IMR-90 (cell line): ENCODE data around the gene STYK1. TPM values are rescaled to one million over a fixed set of nuclear protein-coding genes. Genes with fewer than 3 reads are reported as not detected.

Experiments
- ATAC-seq: fragments of 200-7000 bp; cut with Tn5 transposase; 2 replicates; pipeline ENCODE4 v1.9.1; 2020; ENCODE audit warnings: low read depth, mild to moderate bottlenecking, moderate library complexity
- BruUV-seq: library from RNA; stranded (reverse); fragments of 400-500 nt; replicated peaks from 2 replicates; lab custom pipeline; 2021; lab: Mats Ljungman, UMichigan
- CTCF ChIA-PET: fragments of 300-600 bp; formaldehyde crosslinking; extraction: SDS; loops from one replicate; lab custom pipeline; 2021; ENCODE audit warnings: antibody characterized with exemption; lab: Yijun Ruan, JAX
- POLR2A ChIA-PET: fragments of 300-600 bp; sonication (Branson Sonifier 250); formaldehyde crosslinking; loops from one replicate; lab custom pipeline; 2022; ENCODE audit warnings: antibody characterized with exemption; ENCODE audit not compliant: unreplicated experiment; lab: Charles Lee
- DNase-seq: peaks from one replicate; pipeline ENCODE4 v3.0.0; 2013
- H2AFZ ChIP-seq: replicated peaks from 2 replicates; pipeline ENCODE3; 2013; ENCODE audit warnings: low read length, mild to moderate bottlenecking; ENCODE audit not compliant: poor library complexity
- H2AK5ac ChIP-seq: 2 replicates; pipeline ENCODE4 v1.6.1; 2013; ENCODE audit warnings: low read depth, low read length, inconsistent platforms
- H2AK9ac ChIP-seq: replicated peaks from 2 replicates; pipeline ENCODE3; 2013; ENCODE audit warnings: mild to moderate bottlenecking, low read depth, low read length, moderate library complexity; ENCODE audit not compliant: poor library complexity
- H2BK120ac ChIP-seq: 2 replicates; pipeline ENCODE4 v1.6.1; 2013; ENCODE audit warnings: low read depth, low read length, inconsistent platforms
- H2BK15ac ChIP-seq: 3 replicates; pipeline ENCODE4 v1.6.1; 2013; ENCODE audit warnings: low read depth, low read length, inconsistent platforms
- H2BK20ac ChIP-seq: 2 replicates; pipeline ENCODE4 v1.6.1; 2013; ENCODE audit warnings: low read depth, mild to moderate bottlenecking, inconsistent platforms, low read length, moderate library complexity
- H2BK5ac ChIP-seq: 2 replicates; pipeline ENCODE4 v1.6.1; 2013; ENCODE audit warnings: mild to moderate bottlenecking, low read depth, low read length, inconsistent platforms; ENCODE audit not compliant: poor library complexity, severe bottlenecking
- H3K14ac ChIP-seq: replicated peaks from 2 replicates; pipeline ENCODE4 v1.6.1; 2013; ENCODE audit warnings: low read depth, low read length, inconsistent platforms
- H3K18ac ChIP-seq: 2 replicates; pipeline ENCODE4 v1.6.1; 2013; ENCODE audit warnings: low read depth, low read length, control low read depth
- H3K23ac ChIP-seq: 2 replicates; pipeline ENCODE4 v1.6.1; 2013; ENCODE audit warnings: low read depth, low read length, inconsistent platforms
- H3K27ac ChIP-seq: 2 replicates; pipeline ENCODE4 v1.5.1; 2013; ENCODE audit warnings: mild to moderate bottlenecking, control low read depth, low read length; ENCODE audit not compliant: insufficient read depth
- H3K27me3 ChIP-seq: 2 replicates; pipeline ENCODE4 v1.6.1; 2013; ENCODE audit warnings: low read length; ENCODE audit not compliant: control insufficient read depth, insufficient read depth
- H3K36me3 ChIP-seq: 2 replicates; pipeline ENCODE4 v1.6.1; 2013; ENCODE audit warnings: low read length, mixed read lengths; ENCODE audit not compliant: control insufficient read depth, insufficient read depth
- H3K4ac ChIP-seq: 2 replicates; pipeline ENCODE4 v1.6.1; 2013; ENCODE audit warnings: low read depth, low read length, inconsistent platforms
- H3K4me1 ChIP-seq: 2 replicates; pipeline ENCODE4 v1.6.1; 2013; ENCODE audit warnings: low read length, mixed read lengths; ENCODE audit not compliant: control insufficient read depth, insufficient read depth
- H3K4me2 ChIP-seq: 2 replicates; pipeline ENCODE4 v1.6.1; 2013; ENCODE audit warnings: low read depth, mild to moderate bottlenecking, control low read depth, low read length, moderate library complexity
- H3K4me3 ChIP-seq: 2 replicates; pipeline ENCODE4 v1.5.1; 2013; ENCODE audit warnings: low read depth, mild to moderate bottlenecking, control low read depth, low read length, moderate library complexity; ENCODE audit not compliant: insufficient read depth
- H3K56ac ChIP-seq: 2 replicates; pipeline ENCODE4 v1.6.1; 2013; ENCODE audit warnings: low read length, inconsistent platforms; ENCODE audit not compliant: insufficient read depth; ENCODE audit errors: extremely low read depth
- H3K79me1 ChIP-seq, 2 experiments: 2 replicates each; pipeline ENCODE4 v1.6.1; 2013; ENCODE audit warnings: low read length in 2 of 2, inconsistent platforms in 1 of 2, low read depth in 1 of 2
- H3K9ac ChIP-seq: 2 replicates; pipeline ENCODE4 v1.6.1; 2013; ENCODE audit warnings: low read depth, low read length, control low read depth
- H3K9me1 ChIP-seq: 2 replicates; pipeline ENCODE4 v1.6.1; 2013; ENCODE audit warnings: low read length, inconsistent platforms; ENCODE audit not compliant: insufficient read depth
- H3K9me3 ChIP-seq: 2 replicates; pipeline ENCODE4 v1.6.1; 2013; ENCODE audit warnings: low read length; ENCODE audit not compliant: control insufficient read depth, insufficient read depth
- H4K20me1 ChIP-seq: 2 replicates; pipeline ENCODE4 v1.6.1; 2013; ENCODE audit warnings: low read length, inconsistent platforms; ENCODE audit not compliant: insufficient read depth
- H4K5ac ChIP-seq: 2 replicates; pipeline ENCODE4 v1.6.1; 2013; ENCODE audit warnings: mild to moderate bottlenecking, low read depth, low read length, control low read depth
- H4K8ac ChIP-seq, 2 experiments: 2 replicates each; pipeline ENCODE4 v1.6.1; 2013; ENCODE audit warnings: low read depth in 2 of 2, low read length in 2 of 2, control low read depth in 1 of 2, inconsistent platforms in 1 of 2
- H4K91ac ChIP-seq: 2 replicates; pipeline ENCODE4 v1.6.1; 2013; ENCODE audit warnings: low read depth, low read length, inconsistent platforms; ENCODE audit not compliant: insufficient read depth
- BHLHE40 ChIP-seq: fragments of 150-350 bp; IDR thresholded peaks from 2 replicates; pipeline ENCODE4 v1.6.1; 2016; ENCODE audit warnings: mild to moderate bottlenecking, low read depth, low read length
- CEBPB ChIP-seq: IDR thresholded peaks from 2 replicates; pipeline ENCODE4 v1.6.1; 2012; ENCODE audit warnings: low read depth, low read length, improper control_type of control experiment
- CHD1 ChIP-seq: IDR thresholded peaks from 2 replicates; pipeline ENCODE4 v1.6.1; 2012; ENCODE audit warnings: low read depth, low read length, improper control_type of control experiment
- FOS ChIP-seq: fragments of 150-350 bp; IDR thresholded peaks from 2 replicates; pipeline ENCODE4 v1.6.1; 2016; ENCODE audit warnings: low read depth, low read length
- MAFK ChIP-seq: IDR thresholded peaks from 2 replicates; pipeline ENCODE4 v1.6.1; 2012; ENCODE audit warnings: low read depth, low read length, improper control_type of control experiment
- MAZ ChIP-seq: IDR thresholded peaks from 2 replicates; pipeline ENCODE4 v1.6.1; 2012; ENCODE audit warnings: low read depth, mild to moderate bottlenecking, low read length, improper control_type of control experiment, moderate library complexity, borderline replicate concordance
- MXI1 ChIP-seq: IDR thresholded peaks from 2 replicates; pipeline ENCODE4 v1.6.1; 2012; ENCODE audit warnings: low read depth, mild to moderate bottlenecking, low read length, moderate library complexity, borderline replicate concordance
- NFE2L2 ChIP-seq: fragments of 150-350 bp; IDR thresholded peaks from 2 replicates; pipeline ENCODE4 v1.6.1; 2016; ENCODE audit warnings: low read depth, mild to moderate bottlenecking, low read length
- POLR2A ChIP-seq: IDR thresholded peaks from 2 replicates; pipeline ENCODE4 v1.6.1; 2012; ENCODE audit warnings: mild to moderate bottlenecking, low read depth, low read length
- RAD21 ChIP-seq: IDR thresholded peaks from 2 replicates; pipeline ENCODE4 v1.6.1; 2012; ENCODE audit warnings: low read length, improper control_type of control experiment
- RCOR1 ChIP-seq: IDR thresholded peaks from 2 replicates; pipeline ENCODE4 v1.6.1; 2012; ENCODE audit warnings: mild to moderate bottlenecking, low read length, improper control_type of control experiment; ENCODE audit not compliant: insufficient replicate concordance
- RFX5 ChIP-seq: IDR thresholded peaks from 2 replicates; pipeline ENCODE4 v1.8.0; 2012; ENCODE audit warnings: low read depth, mild to moderate bottlenecking, low read length, moderate library complexity
- SMC3 ChIP-seq: fragments of 150-350 bp; IDR thresholded peaks from 2 replicates; pipeline ENCODE4 v1.6.1; 2016; ENCODE audit warnings: low read depth, mild to moderate bottlenecking, antibody characterized with exemption, low read length, moderate library complexity
- WGBS, 2 experiments: methylation state at CpG; one replicate each; pipeline versions ENCODE4 v1.1.5 to v1.1.7; 2013; ENCODE audit warnings: missing lambda C conversion rate in 2 of 2; ENCODE audit not compliant: insufficient read length in 1 of 2; ENCODE audit errors: extremely low coverage in 2 of 2; 5-methylcytosine and 5-hydroxymethylcytosine counted together
- dilution Hi-C: fragments of 300-500 bp; cut with HindIII; formaldehyde crosslinking; loops from one replicate; pipeline ENCODE4 v1.14.3; 2018; ENCODE audit warnings: low sequenced_read_pairs; ENCODE audit not compliant: unreplicated experiment
- in situ Hi-C: fragments of 300-500 bp; cut with MboI; formaldehyde crosslinking; loops from 3 replicates; pipeline ENCODE4 v1.14.3; 2019; ENCODE audit warnings: low sequenced_read_pairs, inconsistent platforms, mixed read lengths
- intact Hi-C: fragments of 100-400 bp; cut with micrococcal nuclease; formaldehyde crosslinking; loops from 2 replicates; pipeline ENCODE4 v1.10.0; 2022
- polyA plus RNA-seq, 3 experiments: library from polyadenylated mRNA; depleted of rRNA; stranded (reverse); fragments of >200 nt; gene quantifications; 2 replicates each; pipeline ENCODE4 v1.2.3, GENCODE V29; 2012; ENCODE audit warnings: low replicate concordance in 1 of 3
- total RNA-seq: library from RNA; depleted of rRNA; stranded (reverse); fragments of >200 nt; gene quantifications from 2 replicates; pipeline ENCODE4 v1.2.3, GENCODE V29; 2012; rRNA removed

STYK1 gene
- total and polyA plus RNA-seq, 2 of the 4 experiments (the other 2 are of a cell fraction): 0.36 to 0.72 TPM

DNA sequence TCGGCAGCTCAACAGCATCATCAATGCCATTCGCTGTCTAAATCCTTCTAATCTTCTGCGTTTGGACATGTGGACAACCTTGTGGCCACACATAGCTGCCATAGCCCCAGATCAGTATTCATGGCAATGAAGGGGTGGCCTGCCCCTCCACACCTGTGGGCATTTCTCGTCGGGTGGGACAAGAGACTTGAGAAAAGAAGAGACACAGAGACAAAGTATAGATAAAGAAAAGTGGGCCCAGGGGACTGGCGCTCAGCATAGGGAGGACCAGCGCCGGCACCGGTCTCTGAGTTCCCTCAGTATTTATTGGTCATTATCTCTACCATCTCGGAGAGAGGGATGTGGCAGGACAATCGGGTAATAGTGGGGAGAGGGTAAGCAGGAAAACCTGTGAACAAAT is 102.7 kb downstream of the STYK1 start:
- Histone ChIP-seq H2BK20ac (no peak overlapping the region), H4K91ac (no peak overlapping the region), H3K9me1 (no peaks in the 10 kb centered on the region), H2BK5ac (no peak overlapping the region), H4K5ac (no peak overlapping the region), H2AK5ac (no peak overlapping the region), H3K56ac (no peak overlapping the region), H3K36me3 (no peaks in the 10 kb centered on the region), H3K18ac (no peak overlapping the region), H2BK120ac (no peak overlapping the region), H4K20me1 (no peaks in the 10 kb centered on the region), H3K9me3 (no peaks in the 10 kb centered on the region; the same call in 1 of the 2 replicates), H3K14ac (no peak overlapping the region), H3K79me1 (no peaks in the 10 kb centered on the region), H3K23ac (no peak overlapping the region), H2BK15ac (no peak overlapping the region), H2AFZ (no peak overlapping the region), H3K4me1 (no peaks in the 10 kb centered on the region), H2AK9ac (no peak overlapping the region), H3K4me2 (no peak overlapping the region), H4K8ac (no peak overlapping the region), H3K27ac (no peak overlapping the region), H3K9ac (no peak overlapping the region), H3K27me3 (no peaks in the 10 kb centered on the region), H3K4ac (no peak overlapping the region), H3K4me3 (no peak overlapping the region)
- DNase-seq (no peak), ATAC-seq (no peak)
- BruUV-seq: no TSS peak
- CTCF ChIA-PET: no interaction called here
- intact Hi-C loops (no loop called here), in situ Hi-C loops (no loop called here), dilution Hi-C loops (no loop called here)
- 100% methylated on average over 2 of the region's 11 CpGs; no CpG with 5 or more reads in 1 of the 2 experiments for whole genome bisulfite sequencing, 2 experiments
- POLR2A ChIA-PET: no interaction called here
- TF ChIP-seq SMC3 (no peak), RAD21 (no peak), RFX5 (no peak), CHD1 (no peak), CEBPB (no peak), FOS (no peak), MXI1 (no peak), RCOR1 (no peak), NFE2L2 (no peak), MAFK (no peak), MAZ (no peak), POLR2A (no peak), BHLHE40 (no peak)

Other genes starting within 250 kb of the STYK1 start
- gene KLRC2, start 238.0 kb downstream of the STYK1 start, total RNA-seq: not detected in 2 replicates
- gene KLRC2, start 238.0 kb downstream of the STYK1 start, polyA plus RNA-seq (2012; rRNA removed): not detected in 2 replicates
- not detected in 2 replicates for gene KLRC1, start 220.7 kb downstream of the STYK1 start, total RNA-seq
- gene KLRC1, start 220.7 kb downstream of the STYK1 start, polyA plus RNA-seq (2012; rRNA removed): not detected in 2 replicates
- 4.4 and 6.8 TPM in 2 replicates for gene EIF2S3B, start 168.2 kb downstream of the STYK1 start, total RNA-seq
- gene EIF2S3B, start 168.2 kb downstream of the STYK1 start, polyA plus RNA-seq (2012; rRNA removed): 0.39 and 0.46 TPM in 2 replicates
- gene MAGOHB, start 60.4 kb downstream of the STYK1 start, total RNA-seq: 6.3 and 23.3 TPM in 2 replicates
- 15.6 and 20.3 TPM in 2 replicates for gene MAGOHB, start 60.4 kb downstream of the STYK1 start, polyA plus RNA-seq (2012; rRNA removed)
- gene YBX3, start 49.3 kb upstream of the STYK1 start, total RNA-seq: 33.7 and 60.8 TPM in 2 replicates
- gene YBX3, start 49.3 kb upstream of the STYK1 start, polyA plus RNA-seq (2012; rRNA removed): 131 and 132 TPM in 2 replicates
- gene TAS2R7, start 128.6 kb upstream of the STYK1 start, total RNA-seq: not detected in 2 replicates
- not detected in 2 replicates for gene TAS2R7, start 128.6 kb upstream of the STYK1 start, polyA plus RNA-seq (2012; rRNA removed)
- not detected in 2 replicates for gene TAS2R8, start 133.2 kb upstream of the STYK1 start, total RNA-seq
- not detected in 2 replicates for gene TAS2R8, start 133.2 kb upstream of the STYK1 start, polyA plus RNA-seq (2012; rRNA removed)
- under 0.01 TPM in 1 of 2 replicates, not detected in the other for gene TAS2R9, start 136.1 kb upstream of the STYK1 start, total RNA-seq
- not detected in 2 replicates for gene TAS2R9, start 136.1 kb upstream of the STYK1 start, polyA plus RNA-seq (2012; rRNA removed)
- 0.36 and 1.1 TPM in 2 replicates for gene TAS2R10, start 152.3 kb upstream of the STYK1 start, total RNA-seq
- 0.07 TPM in 1 of 2 replicates, not detected in the other for gene TAS2R10, start 152.3 kb upstream of the STYK1 start, polyA plus RNA-seq (2012; rRNA removed)
- 0.72 and 0.83 TPM in 2 replicates for gene PRR4, start 175.4 kb upstream of the STYK1 start, total RNA-seq
- gene PRR4, start 175.4 kb upstream of the STYK1 start, polyA plus RNA-seq (2012; rRNA removed): 1.7 and 1.9 TPM in 2 replicates
- 16.7 and 18.8 TPM in 2 replicates for gene PRH1, start 210.2 kb upstream of the STYK1 start, total RNA-seq
- gene PRH1, start 210.2 kb upstream of the STYK1 start, polyA plus RNA-seq (2012; rRNA removed): 2.3 and 3.0 TPM in 2 replicates
- gene TAS2R13, start 235.5 kb upstream of the STYK1 start, total RNA-seq: 0.90 and 1.4 TPM in 2 replicates
- 0.03 TPM in 1 of 2 replicates, not detected in the other for gene TAS2R13, start 235.5 kb upstream of the STYK1 start, polyA plus RNA-seq (2012; rRNA removed)